AG09309 (cell line): Measurements from ENCODE around the gene AKR1B1.

Source experiments
- DNase-seq: peaks from one replicate; pipeline ENCODE4 v3.0.0-alpha.2; 2010; ENCODE audit warnings: low read depth
- H3K4me3 ChIP-seq: 2 replicates; pipeline ENCODE4 v1.5.1; 2011; ENCODE audit warnings: mild to moderate bottlenecking, low read depth, low read length, moderate library complexity; ENCODE audit not compliant: control insufficient read depth
- CTCF ChIP-seq: IDR thresholded peaks from 2 replicates; pipeline ENCODE4 v1.5.1; 2011; ENCODE audit warnings: mild to moderate bottlenecking, low read depth, low read length, inconsistent platforms; ENCODE audit not compliant: insufficient read depth, control insufficient read depth; ENCODE audit errors: missing control alignments

Gene AKR1B1

GRCh38 chr7:134420424-134421125, 38.3 kb downstream of the AKR1B1 start:
- peak; percentile 39 for DNase-seq

DNA sequence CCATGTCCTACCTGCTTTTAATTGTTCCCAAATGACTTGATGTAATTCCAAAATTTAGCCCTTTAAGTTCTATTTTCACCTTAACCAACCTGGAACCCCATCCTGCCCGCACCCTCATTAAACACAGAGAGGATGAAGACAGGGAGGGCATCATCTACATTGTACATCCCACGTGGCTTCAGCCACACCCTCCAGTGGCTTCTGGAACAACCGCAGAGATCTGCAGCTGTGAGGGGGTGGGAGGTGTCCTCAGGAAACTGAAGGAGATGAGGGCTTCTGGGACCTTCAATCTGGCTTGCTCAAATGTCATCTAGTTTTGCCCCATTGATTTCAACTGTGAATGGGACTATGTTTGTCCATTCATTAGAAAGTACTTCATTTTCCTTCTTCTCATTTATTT, 39.0 kb downstream of the AKR1B1 start:
- no peak for DNase-seq
- TF ChIP-seq CTCF: no peak

More at GRCh38 chr7:134420424-134421125, 38.3 kb downstream of the AKR1B1 start:
- TF ChIP-seq CTCF: peak; percentile 78
- no peak overlapping the region for H3K4me3 ChIP-seq

GRCh38 chr7:134419085-134419484, 39.8 kb downstream of the AKR1B1 start:
- TF ChIP-seq CTCF: no peak
- no peak overlapping the region for H3K4me3 ChIP-seq
- no peak for DNase-seq

More for the DNA sequence above, 39.0 kb downstream of the AKR1B1 start:
- H3K4me3 ChIP-seq: no peak overlapping the region

DNA sequence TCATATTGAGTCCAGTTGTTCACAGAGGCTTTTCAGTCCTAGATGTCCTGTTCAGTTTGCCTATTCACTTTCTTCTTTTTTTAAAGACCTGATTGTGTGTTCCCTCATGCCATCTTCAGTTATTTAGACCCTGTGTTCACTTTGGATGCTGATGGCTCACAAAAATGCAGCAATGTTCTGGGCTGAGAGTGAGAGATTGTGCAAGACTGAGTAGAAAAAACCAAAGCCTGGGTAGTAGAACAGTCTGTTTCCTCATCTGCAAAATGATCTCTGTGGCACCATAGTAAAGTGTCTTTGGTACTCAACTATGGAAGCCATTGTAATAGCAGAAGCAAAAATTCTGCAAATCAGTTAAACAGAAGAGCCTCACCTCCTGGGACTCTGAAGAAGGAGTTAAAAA, 43.2 kb downstream of the AKR1B1 start:
- no peak for DNase-seq
- H3K4me3 ChIP-seq: no peak overlapping the region
- TF ChIP-seq CTCF: no peak

DNA sequence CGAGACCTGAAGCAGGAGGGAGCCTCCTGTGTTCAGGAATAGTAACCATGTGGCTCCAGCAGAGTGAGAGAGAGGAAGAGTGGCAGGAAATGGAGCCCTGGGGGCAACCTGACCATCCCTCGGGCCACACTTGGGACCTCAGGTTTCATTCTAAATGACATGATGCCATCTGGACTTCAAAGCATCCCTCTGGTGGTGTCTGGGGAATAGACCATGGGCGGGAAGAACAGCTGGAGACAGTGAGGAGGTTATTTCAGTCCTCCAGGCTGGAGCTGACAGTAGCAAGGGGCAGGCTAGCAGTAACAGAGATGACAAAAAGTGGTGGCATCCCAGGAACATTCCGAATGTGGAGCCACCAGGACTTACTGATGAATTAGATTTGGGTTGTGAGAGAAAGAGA, 44.8 kb downstream of the AKR1B1 start:
- DNase-seq: no peak
- H3K4me3 ChIP-seq: no peak overlapping the region
- no peak for TF ChIP-seq CTCF

- no peak for DNase-seq
- TF ChIP-seq CTCF: no peak
- H3K4me3 ChIP-seq: no peak overlapping the region
Measured at GRCh38 chr7:134407311-134407710, 51.6 kb downstream of the AKR1B1 start.
